H1 (cell line): ENCODE data around the gene HOMER1. TPM values are rescaled to one million over a fixed set of nuclear protein-coding genes. Genes with fewer than 3 reads are reported as not detected.

Experiments used
- CTCF ChIA-PET: fragments of 300-600 bp; sonication (Branson Sonifier 250); formaldehyde crosslinking; loops from one replicate; lab custom pipeline; 2021; ENCODE audit not compliant: partially characterized antibody; lab: Charles Lee
- POLR2A ChIA-PET: fragments of 300-600 bp; sonication (Branson Sonifier 250); formaldehyde crosslinking; loops from one replicate; lab custom pipeline; 2021; ENCODE audit warnings: inconsistent platforms; ENCODE audit not compliant: partially characterized antibody; lab: Charles Lee
- DNase-seq, 2 experiments: peaks; one replicate each; pipeline versions ENCODE4 v3.0.0 to v3.0.0-alpha.2; 2010 to 2022; ENCODE audit warnings: low spot score in 2 of 2, low read depth in 1 of 2, mixed read lengths in 1 of 2
- FAIRE-seq: peaks from 2 replicates; lab custom pipeline; 2011; peaks lifted over from hg19 to GRCh38; lab: Jason Lieb, UNC
- H2AFZ ChIP-seq: 2 replicates; pipeline ENCODE4 v1.8.1; 2012; ENCODE audit warnings: low read length, inconsistent platforms
- H2AK5ac ChIP-seq: 2 replicates; pipeline ENCODE4 v1.6.1; 2013; ENCODE audit warnings: low read depth, low read length
- H2BK120ac ChIP-seq: replicated peaks from 2 replicates; pipeline ENCODE3; 2013; ENCODE audit warnings: low read depth, low read length, inconsistent platforms
- H2BK12ac ChIP-seq: 2 replicates; pipeline ENCODE4 v1.6.1; 2013; ENCODE audit warnings: low read depth, low read length
- H2BK15ac ChIP-seq: 2 replicates; pipeline ENCODE4 v1.6.1; 2013; ENCODE audit warnings: low read length
- H2BK20ac ChIP-seq: 2 replicates; pipeline ENCODE4 v1.6.1; 2013; ENCODE audit warnings: low read length
- H2BK5ac ChIP-seq: 2 replicates; pipeline ENCODE4 v1.6.1; 2013; ENCODE audit warnings: low read depth, low read length
- H3K14ac ChIP-seq: 2 replicates; pipeline ENCODE4 v1.6.1; 2013; ENCODE audit warnings: inconsistent platforms; ENCODE audit not compliant: insufficient read length
- H3K18ac ChIP-seq: 2 replicates; pipeline ENCODE4 v1.6.1; 2013; ENCODE audit warnings: low read length; ENCODE audit errors: extremely low read depth
- H3K23ac ChIP-seq: 2 replicates; pipeline ENCODE4 v1.6.1; 2013; ENCODE audit warnings: inconsistent platforms; ENCODE audit not compliant: insufficient read length
- H3K23me2 ChIP-seq: 2 replicates; pipeline ENCODE4 v1.6.1; 2013; ENCODE audit warnings: low read depth, low read length
- H3K27ac ChIP-seq: 2 replicates; pipeline ENCODE4 v1.6.1; 2011; ENCODE audit warnings: low read depth, low read length, inconsistent platforms
- H3K27me3 ChIP-seq, 4 experiments: replicated peaks in 1 of 4; 1 replicate in 1 of 4; 2 replicates in 3 of 4; pipeline versions ENCODE4 v1.6.1 to v1.8.1; 2011 to 2013; ENCODE audit warnings: low read length in 3 of 4, mild to moderate bottlenecking in 3 of 4, inconsistent platforms in 2 of 4, mixed read lengths in 2 of 4, moderate library complexity in 1 of 4; ENCODE audit not compliant: control insufficient read depth in 3 of 4, insufficient read depth in 3 of 4; ENCODE audit errors: extremely low read depth in 1 of 4
- H3K36me3 ChIP-seq, 4 experiments: 2 replicates each; pipeline versions ENCODE4 v1.6.1 to v1.8.1; 2011 to 2013; ENCODE audit warnings: mild to moderate bottlenecking in 4 of 4, low read length in 3 of 4, moderate library complexity in 2 of 4, control low read depth in 1 of 4, inconsistent platforms in 1 of 4; ENCODE audit not compliant: insufficient read depth in 4 of 4, control insufficient read depth in 2 of 4
- H3K4ac ChIP-seq: replicated peaks from 2 replicates; pipeline ENCODE3; 2013; ENCODE audit warnings: low read length, low read depth, mixed read lengths, inconsistent platforms; ENCODE audit not compliant: insufficient read length
- H3K4me1 ChIP-seq, 4 experiments: replicated peaks in 1 of 4; 1 replicate in 1 of 4; 2 replicates in 3 of 4; pipeline versions ENCODE4 v1.6.1 to v1.8.1; 2011 to 2013; ENCODE audit warnings: low read length in 3 of 4, inconsistent platforms in 2 of 4, mixed read lengths in 1 of 4; ENCODE audit not compliant: insufficient read depth in 4 of 4, control insufficient read depth in 3 of 4
- H3K4me2 ChIP-seq, 2 experiments: 2 replicates each; pipeline versions ENCODE4 v1.6.1 to v1.8.1; 2011 to 2013; ENCODE audit warnings: low read depth in 2 of 2, low read length in 2 of 2, control low read depth in 1 of 2, inconsistent platforms in 1 of 2, mild to moderate bottlenecking in 1 of 2; ENCODE audit not compliant: insufficient read depth in 1 of 2
- H3K4me3 ChIP-seq, 4 experiments: fragments of 200-600, 300-600 bp in 1 of 4; sonication (generic), shearing (Covaris generic), sonication (Bioruptor Twin) in 1 of 4; 2 replicates each; pipeline versions ENCODE4 v1.5.1 to v1.8.1; 2011 to 2016; ENCODE audit warnings: low read length in 4 of 4, low read depth in 3 of 4, control low read depth in 2 of 4, inconsistent platforms in 2 of 4, mild to moderate bottlenecking in 2 of 4, mixed read lengths in 1 of 4, moderate library complexity in 1 of 4; ENCODE audit not compliant: insufficient read depth in 2 of 4; ENCODE audit errors: extremely low read depth in 1 of 4
- H3K56ac ChIP-seq: replicated peaks from 2 replicates; pipeline ENCODE3; 2013; ENCODE audit warnings: low read depth, mild to moderate bottlenecking, mixed read lengths, low read length, inconsistent platforms; ENCODE audit not compliant: insufficient read length
- H3K79me1 ChIP-seq: 2 replicates; pipeline ENCODE4 v1.6.1; 2013; ENCODE audit warnings: low read depth, low read length, control low read depth
- H3K79me2 ChIP-seq, 2 experiments: 2 replicates each; pipeline versions ENCODE4 v1.6.1 to v1.8.1; 2012 to 2013; ENCODE audit warnings: low read length in 2 of 2, mild to moderate bottlenecking in 2 of 2, inconsistent platforms in 1 of 2; ENCODE audit not compliant: insufficient read depth in 2 of 2, control insufficient read depth in 1 of 2
- H3K9ac ChIP-seq, 4 experiments: replicated peaks in 1 of 4; 1 replicate in 1 of 4; 2 replicates in 3 of 4; pipeline versions ENCODE4 v1.6.1 to v1.8.1; 2011 to 2013; ENCODE audit warnings: low read depth in 3 of 4, low read length in 3 of 4, control low read depth in 2 of 4, mild to moderate bottlenecking in 2 of 4, moderate library complexity in 2 of 4, inconsistent platforms in 1 of 4; ENCODE audit errors: extremely low read depth in 1 of 4
- H3K9me3 ChIP-seq, 2 experiments: 2 replicates each; pipeline versions ENCODE4 v1.6.1 to v1.8.1; 2012 to 2013; ENCODE audit warnings: mild to moderate bottlenecking in 2 of 2, moderate library complexity in 2 of 2, control low read depth in 1 of 2, inconsistent platforms in 1 of 2, low read depth in 1 of 2, low read length in 1 of 2, mixed read lengths in 1 of 2; ENCODE audit not compliant: insufficient read depth in 2 of 2
- H4K20me1 ChIP-seq, 2 experiments: replicated peaks in 1 of 2; 2 replicates each; pipeline versions ENCODE3 to v1.8.1; 2011 to 2013; ENCODE audit warnings: inconsistent platforms in 2 of 2, low read length in 2 of 2, mild to moderate bottlenecking in 1 of 2; ENCODE audit not compliant: insufficient read depth in 2 of 2, control insufficient read depth in 1 of 2
- H4K5ac ChIP-seq: 2 replicates; pipeline ENCODE4 v1.6.1; 2013; ENCODE audit warnings: low read length, low read depth, mixed read lengths, inconsistent platforms; ENCODE audit not compliant: insufficient read length
- H4K8ac ChIP-seq: 2 replicates; pipeline ENCODE4 v1.8.0; 2013; ENCODE audit warnings: mild to moderate bottlenecking, moderate library complexity, low read length, inconsistent platforms; ENCODE audit not compliant: insufficient read depth; ENCODE audit errors: extremely low read depth
- H4K91ac ChIP-seq: replicated peaks from 2 replicates; pipeline ENCODE3; 2013; ENCODE audit warnings: low read length, mixed read lengths, inconsistent platforms; ENCODE audit not compliant: insufficient read length
- ASH2L ChIP-seq: fragments of 200-600, 300-600 bp; sonication (generic); IDR thresholded peaks from one replicate; pipeline ENCODE4 v1.7.1; 2017; ENCODE audit warnings: low read length
- CEBPB ChIP-seq: IDR thresholded peaks from 2 replicates; pipeline ENCODE4 v1.6.1; 2012; ENCODE audit warnings: low read depth, low read length
- EGR1 ChIP-seq: IDR thresholded peaks from 2 replicates; pipeline ENCODE4 v1.6.1; 2011; ENCODE audit warnings: low read depth, low read length, borderline replicate concordance
- GTF2F1 ChIP-seq: IDR thresholded peaks from 2 replicates; pipeline ENCODE4 v1.6.1; 2012; ENCODE audit warnings: low read depth, low read length, improper control_type of control experiment, borderline replicate concordance
- RAD21 ChIP-seq, 2 experiments: IDR thresholded peaks in 1 of 2; conservative IDR thresholded peaks in 1 of 2; 2 replicates each; pipeline ENCODE4 v1.6.1; 2011; ENCODE audit warnings: low read depth in 2 of 2, low read length in 2 of 2, improper control_type of control experiment in 1 of 2, inconsistent platforms in 1 of 2, mild to moderate bottlenecking in 1 of 2, moderate library complexity in 1 of 2
- TBP ChIP-seq: IDR thresholded peaks from 2 replicates; pipeline ENCODE4 v1.6.1; 2011; ENCODE audit warnings: low read depth, low read length, improper control_type of control experiment
- YY1 ChIP-seq: IDR thresholded peaks from 2 replicates; pipeline ENCODE4 v1.6.1; 2011; ENCODE audit warnings: low read depth, mild to moderate bottlenecking, low read length
- WGBS, 2 experiments: shearing (Covaris generic) in 1 of 2; methylation state at CpG; one replicate each; pipeline versions ENCODE4 v1.1.6 to v1.1.7; 2013 to 2015; ENCODE audit warnings: low lambda C conversion rate in 2 of 2, mixed read lengths in 2 of 2, inconsistent platforms in 1 of 2, low coverage in 1 of 2, missing lambda C conversion rate in 1 of 2; ENCODE audit not compliant: insufficient replicate concordance in 2 of 2, insufficient coverage in 1 of 2, insufficient read length in 1 of 2; ENCODE audit errors: extremely low coverage in 1 of 2, missing lambda C conversion rate in 1 of 2; 5-methylcytosine and 5-hydroxymethylcytosine counted together
- polyA plus RNA-seq, 7 experiments: library from polyadenylated mRNA; depleted of rRNA in 3 of 7; stranded (reverse) in 5 of 7; unstranded in 2 of 7; fragments of >200 nt in 5 of 7; fragments of 200-250 nt in 2 of 7; gene quantifications; 1 replicate in 5 of 7; 2 replicates in 1 of 7; 4 replicates in 1 of 7; pipeline versions ENCODE4 v1.2.1 to v1.2.3, GENCODE V29; 2011 to 2013; ENCODE audit warnings: missing spikeins in 2 of 7, mixed read lengths in 2 of 7
- total RNA-seq: library from RNA; stranded (reverse); fragmentation: NEBNext Ultra II Directional; extraction: Animal tissue kit (Norgen Biotek cat#: 25700); gene quantifications from 2 replicates; pipeline ENCODE4 v1.2.1, GENCODE V29; 2021

HOMER1 gene
- total and polyA plus RNA-seq, 2 of the 8 experiments (the other 6 are each of a cell fraction or from before 2014, with no cell fraction given) = 6.4 to 57.9 TPM

DNA sequence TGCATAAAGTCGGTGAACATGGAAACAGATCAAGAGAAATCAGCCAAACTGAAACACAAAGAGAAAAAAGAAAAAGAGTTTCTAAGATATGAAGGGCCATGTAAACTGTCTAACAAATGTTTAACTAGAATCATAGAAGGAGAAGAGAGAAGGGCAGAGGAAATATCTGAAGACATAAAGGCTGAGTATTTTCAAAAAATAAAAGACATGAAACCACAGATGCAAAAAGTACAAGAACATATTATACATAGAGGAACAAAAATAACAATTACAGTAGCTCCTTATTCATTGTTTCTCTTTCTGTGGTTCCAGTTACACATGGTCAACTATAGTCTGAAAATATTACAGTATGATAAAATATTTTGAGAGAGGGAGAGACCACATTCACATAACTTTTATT is 106.3 kb downstream of the HOMER1 start:
- no peak overlapping the region for H2BK15ac ChIP-seq
- FAIRE-seq = no peak

More for the DNA sequence above, 106.3 kb downstream of the HOMER1 start:
- no peaks in the 10 kb centered on the region for H3K79me1 ChIP-seq
- CTCF ChIA-PET = interaction anchor here (0.6 kb wide), 1 partner anchor 18 kb away, joined by 3 read pairs; no protein-coding TSS in a partner anchor
- DNase-seq = no peak
- H3K18ac ChIP-seq = no peak overlapping the region
- no peak overlapping the region for H2BK5ac ChIP-seq
- TF ChIP-seq YY1 = no peak
- TF ChIP-seq EGR1 = no peak
- TF ChIP-seq ASH2L = no peak
- TF ChIP-seq TBP = no peak
- TF ChIP-seq RAD21 (IDR thresholded peaks at IDR 0.05 in 1 of 2, conservative IDR thresholded peaks at IDR 0.05 in 1 of 2; ENCODE audit: low read depth in 2 of 2, low read length in 2 of 2) = no peak
- TF ChIP-seq CEBPB = no peak
- TF ChIP-seq GTF2F1 = no peak
- TF ChIP-seq, all 59 proteins: peak for 0
- POLR2A ChIA-PET = no interaction called here
- no peak overlapping the region for H3K14ac ChIP-seq
- no peak overlapping the region for H3K4me2 ChIP-seq
- H3K23ac ChIP-seq = no peak overlapping the region
- H2AFZ ChIP-seq = no peak overlapping the region
- no peak overlapping the region for H3K4me3 ChIP-seq
- no peak overlapping the region for H3K4ac ChIP-seq
- H4K91ac ChIP-seq = no peak overlapping the region
- peaks cover 0 to 8% (median 2%) of the 10 kb centered on the region in 4 experiments; a peak in 3 of 8 replicates for H3K36me3 ChIP-seq
- H2BK120ac ChIP-seq = no peak overlapping the region
- no peaks in the 10 kb centered on the region for H3K23me2 ChIP-seq
- no peak overlapping the region for H3K9ac ChIP-seq
- no peak overlapping the region for H2BK20ac ChIP-seq
- no peak overlapping the region for H4K5ac ChIP-seq
- no peak overlapping the region for H2BK12ac ChIP-seq
- no peak overlapping the region for H2AK5ac ChIP-seq
- H3K27me3 ChIP-seq = no peaks in the 10 kb centered on the region
- no peak overlapping the region for H3K27ac ChIP-seq
- no peak overlapping the region for H3K56ac ChIP-seq
- no peaks in the 10 kb centered on the region for H3K79me2 ChIP-seq
- H4K20me1 ChIP-seq = no peaks in the 10 kb centered on the region
- 78% methylated on average over 1 of the region's 1 CpG; no CpG with 5 or more reads in 1 of the 2 experiments for WGBS, 2 experiments
- no peak overlapping the region for H4K8ac ChIP-seq
- H3K9me3 ChIP-seq = peaks cover 0 to 3% of the 10 kb centered on the region in 2 experiments; a peak in 1 of 4 replicates
- no peaks in the 10 kb centered on the region for H3K4me1 ChIP-seq
